H1 (cell line): ENCODE measurements around the gene UBD. TPM values are rescaled to one million over a fixed set of nuclear protein-coding genes. Genes with fewer than 3 reads are reported as not detected.
A peak's percentile ranks its signal among the peaks of the same experiment; 100 is the strongest.

ENCODE experiments used
- CTCF ChIA-PET: fragments of 300-600 bp; sonication (Branson Sonifier 250); formaldehyde crosslinking; loops from one replicate; lab custom pipeline; 2021; ENCODE audit not compliant: partially characterized antibody; lab: Charles Lee
- POLR2A ChIA-PET: fragments of 300-600 bp; sonication (Branson Sonifier 250); formaldehyde crosslinking; loops from one replicate; lab custom pipeline; 2021; ENCODE audit warnings: inconsistent platforms; ENCODE audit not compliant: partially characterized antibody; lab: Charles Lee
- DNase-seq, 2 experiments: peaks; one replicate each; pipeline versions ENCODE4 v3.0.0 to v3.0.0-alpha.2; 2010 to 2022; ENCODE audit warnings: low spot score in 2 of 2, low read depth in 1 of 2, mixed read lengths in 1 of 2
- FAIRE-seq: peaks from 2 replicates; lab custom pipeline; 2011; peaks lifted over from hg19 to GRCh38; lab: Jason Lieb, UNC
- H2AFZ ChIP-seq: 2 replicates; pipeline ENCODE4 v1.8.1; 2012; ENCODE audit warnings: low read length, inconsistent platforms
- H2AK5ac ChIP-seq: 2 replicates; pipeline ENCODE4 v1.6.1; 2013; ENCODE audit warnings: low read depth, low read length
- H2BK120ac ChIP-seq: replicated peaks from 2 replicates; pipeline ENCODE3; 2013; ENCODE audit warnings: low read depth, low read length, inconsistent platforms
- H2BK12ac ChIP-seq: 2 replicates; pipeline ENCODE4 v1.6.1; 2013; ENCODE audit warnings: low read depth, low read length
- H2BK15ac ChIP-seq: 2 replicates; pipeline ENCODE4 v1.6.1; 2013; ENCODE audit warnings: low read length
- H2BK20ac ChIP-seq: 2 replicates; pipeline ENCODE4 v1.6.1; 2013; ENCODE audit warnings: low read length
- H2BK5ac ChIP-seq: 2 replicates; pipeline ENCODE4 v1.6.1; 2013; ENCODE audit warnings: low read depth, low read length
- H3K14ac ChIP-seq: 2 replicates; pipeline ENCODE4 v1.6.1; 2013; ENCODE audit warnings: inconsistent platforms; ENCODE audit not compliant: insufficient read length
- H3K18ac ChIP-seq: 2 replicates; pipeline ENCODE4 v1.6.1; 2013; ENCODE audit warnings: low read length; ENCODE audit errors: extremely low read depth
- H3K23ac ChIP-seq: 2 replicates; pipeline ENCODE4 v1.6.1; 2013; ENCODE audit warnings: inconsistent platforms; ENCODE audit not compliant: insufficient read length
- H3K23me2 ChIP-seq: 2 replicates; pipeline ENCODE4 v1.6.1; 2013; ENCODE audit warnings: low read depth, low read length
- H3K27ac ChIP-seq: 2 replicates; pipeline ENCODE4 v1.6.1; 2011; ENCODE audit warnings: low read depth, low read length, inconsistent platforms
- H3K27me3 ChIP-seq, 4 experiments: replicated peaks in 1 of 4; 1 replicate in 1 of 4; 2 replicates in 3 of 4; pipeline versions ENCODE4 v1.6.1 to v1.8.1; 2011 to 2013; ENCODE audit warnings: low read length in 3 of 4, mild to moderate bottlenecking in 3 of 4, inconsistent platforms in 2 of 4, mixed read lengths in 2 of 4, moderate library complexity in 1 of 4; ENCODE audit not compliant: control insufficient read depth in 3 of 4, insufficient read depth in 3 of 4; ENCODE audit errors: extremely low read depth in 1 of 4
- H3K36me3 ChIP-seq, 4 experiments: 2 replicates each; pipeline versions ENCODE4 v1.6.1 to v1.8.1; 2011 to 2013; ENCODE audit warnings: mild to moderate bottlenecking in 4 of 4, low read length in 3 of 4, moderate library complexity in 2 of 4, control low read depth in 1 of 4, inconsistent platforms in 1 of 4; ENCODE audit not compliant: insufficient read depth in 4 of 4, control insufficient read depth in 2 of 4
- H3K4ac ChIP-seq: replicated peaks from 2 replicates; pipeline ENCODE3; 2013; ENCODE audit warnings: low read length, low read depth, mixed read lengths, inconsistent platforms; ENCODE audit not compliant: insufficient read length
- H3K4me1 ChIP-seq, 4 experiments: replicated peaks in 1 of 4; 1 replicate in 1 of 4; 2 replicates in 3 of 4; pipeline versions ENCODE4 v1.6.1 to v1.8.1; 2011 to 2013; ENCODE audit warnings: low read length in 3 of 4, inconsistent platforms in 2 of 4, mixed read lengths in 1 of 4; ENCODE audit not compliant: insufficient read depth in 4 of 4, control insufficient read depth in 3 of 4
- H3K4me2 ChIP-seq, 2 experiments: 2 replicates each; pipeline versions ENCODE4 v1.6.1 to v1.8.1; 2011 to 2013; ENCODE audit warnings: low read depth in 2 of 2, low read length in 2 of 2, control low read depth in 1 of 2, inconsistent platforms in 1 of 2, mild to moderate bottlenecking in 1 of 2; ENCODE audit not compliant: insufficient read depth in 1 of 2
- H3K4me3 ChIP-seq, 4 experiments: fragments of 200-600, 300-600 bp in 1 of 4; sonication (generic), shearing (Covaris generic), sonication (Bioruptor Twin) in 1 of 4; 2 replicates each; pipeline versions ENCODE4 v1.5.1 to v1.8.1; 2011 to 2016; ENCODE audit warnings: low read length in 4 of 4, low read depth in 3 of 4, control low read depth in 2 of 4, inconsistent platforms in 2 of 4, mild to moderate bottlenecking in 2 of 4, mixed read lengths in 1 of 4, moderate library complexity in 1 of 4; ENCODE audit not compliant: insufficient read depth in 2 of 4; ENCODE audit errors: extremely low read depth in 1 of 4
- H3K56ac ChIP-seq: replicated peaks from 2 replicates; pipeline ENCODE3; 2013; ENCODE audit warnings: low read depth, mild to moderate bottlenecking, mixed read lengths, low read length, inconsistent platforms; ENCODE audit not compliant: insufficient read length
- H3K79me1 ChIP-seq: 2 replicates; pipeline ENCODE4 v1.6.1; 2013; ENCODE audit warnings: low read depth, low read length, control low read depth
- H3K79me2 ChIP-seq, 2 experiments: 2 replicates each; pipeline versions ENCODE4 v1.6.1 to v1.8.1; 2012 to 2013; ENCODE audit warnings: low read length in 2 of 2, mild to moderate bottlenecking in 2 of 2, inconsistent platforms in 1 of 2; ENCODE audit not compliant: insufficient read depth in 2 of 2, control insufficient read depth in 1 of 2
- H3K9ac ChIP-seq, 4 experiments: replicated peaks in 1 of 4; 1 replicate in 1 of 4; 2 replicates in 3 of 4; pipeline versions ENCODE4 v1.6.1 to v1.8.1; 2011 to 2013; ENCODE audit warnings: low read depth in 3 of 4, low read length in 3 of 4, control low read depth in 2 of 4, mild to moderate bottlenecking in 2 of 4, moderate library complexity in 2 of 4, inconsistent platforms in 1 of 4; ENCODE audit errors: extremely low read depth in 1 of 4
- H3K9me3 ChIP-seq, 2 experiments: 2 replicates each; pipeline versions ENCODE4 v1.6.1 to v1.8.1; 2012 to 2013; ENCODE audit warnings: mild to moderate bottlenecking in 2 of 2, moderate library complexity in 2 of 2, control low read depth in 1 of 2, inconsistent platforms in 1 of 2, low read depth in 1 of 2, low read length in 1 of 2, mixed read lengths in 1 of 2; ENCODE audit not compliant: insufficient read depth in 2 of 2
- H4K20me1 ChIP-seq, 2 experiments: replicated peaks in 1 of 2; 2 replicates each; pipeline versions ENCODE3 to v1.8.1; 2011 to 2013; ENCODE audit warnings: inconsistent platforms in 2 of 2, low read length in 2 of 2, mild to moderate bottlenecking in 1 of 2; ENCODE audit not compliant: insufficient read depth in 2 of 2, control insufficient read depth in 1 of 2
- H4K5ac ChIP-seq: 2 replicates; pipeline ENCODE4 v1.6.1; 2013; ENCODE audit warnings: low read length, low read depth, mixed read lengths, inconsistent platforms; ENCODE audit not compliant: insufficient read length
- H4K8ac ChIP-seq: 2 replicates; pipeline ENCODE4 v1.8.0; 2013; ENCODE audit warnings: mild to moderate bottlenecking, moderate library complexity, low read length, inconsistent platforms; ENCODE audit not compliant: insufficient read depth; ENCODE audit errors: extremely low read depth
- H4K91ac ChIP-seq: replicated peaks from 2 replicates; pipeline ENCODE3; 2013; ENCODE audit warnings: low read length, mixed read lengths, inconsistent platforms; ENCODE audit not compliant: insufficient read length
- CHD2 ChIP-seq: IDR thresholded peaks from 2 replicates; pipeline ENCODE4 v1.6.1; 2012; ENCODE audit warnings: low read length, improper control_type of control experiment
- RFX5 ChIP-seq: IDR thresholded peaks from 2 replicates; pipeline ENCODE4 v1.6.1; 2011; ENCODE audit warnings: low read depth, low read length, improper control_type of control experiment, borderline replicate concordance
- polyA plus RNA-seq, 7 experiments: library from polyadenylated mRNA; depleted of rRNA in 3 of 7; stranded (reverse) in 5 of 7; unstranded in 2 of 7; fragments of >200 nt in 5 of 7; fragments of 200-250 nt in 2 of 7; gene quantifications; 1 replicate in 5 of 7; 2 replicates in 1 of 7; 4 replicates in 1 of 7; pipeline versions ENCODE4 v1.2.1 to v1.2.3, GENCODE V29; 2011 to 2013; ENCODE audit warnings: missing spikeins in 2 of 7, mixed read lengths in 2 of 7
- total RNA-seq: library from RNA; stranded (reverse); fragmentation: NEBNext Ultra II Directional; extraction: Animal tissue kit (Norgen Biotek cat#: 25700); gene quantifications from 2 replicates; pipeline ENCODE4 v1.2.1, GENCODE V29; 2021

Gene UBD
- total and polyA plus RNA-seq, 2 of the 8 experiments (the other 6 are each of a cell fraction or from before 2014, with no cell fraction given): 0.23 TPM; not detected in 1

GRCh38 chr6:29564875-29565274 lies 5.3 kb upstream of the UBD start:
- FAIRE-seq: no peak
- H3K23ac ChIP-seq: no peak overlapping the region
- POLR2A ChIA-PET: no interaction called here

More at GRCh38 chr6:29564875-29565274, 5.3 kb upstream of the UBD start:
- TF ChIP-seq RFX5: peak; percentile 85
- TF ChIP-seq CHD2: no peak
- no peak overlapping the region for H4K5ac ChIP-seq
- no peak overlapping the region for H4K8ac ChIP-seq
- H3K14ac ChIP-seq: no peak overlapping the region
- H3K9ac ChIP-seq: no peak overlapping the region
- DNase-seq: no peak
- CTCF ChIA-PET: interaction anchor here (1.3 kb wide), 1 partner anchor 24 kb away, joined by 4 read pairs; no protein-coding TSS in a partner anchor
- H3K4me2 ChIP-seq: no peak overlapping the region
- no peak overlapping the region for H3K18ac ChIP-seq
- no peak overlapping the region for H2BK20ac ChIP-seq
- peaks cover 0 to under 1% (median 0%) of the 10 kb centered on the region in 4 experiments; a peak in 1 of 7 replicates for H3K4me1 ChIP-seq
- H2BK5ac ChIP-seq: no peak overlapping the region
- no peak overlapping the region for H3K4ac ChIP-seq
- H2AK5ac ChIP-seq: no peak overlapping the region
- no peak overlapping the region for H3K27ac ChIP-seq
- no peak overlapping the region for H2AFZ ChIP-seq
- no peak overlapping the region for H3K4me3 ChIP-seq
- H4K20me1 ChIP-seq: no peaks in the 10 kb centered on the region
- no peak overlapping the region for H2BK12ac ChIP-seq
- no peaks in the 10 kb centered on the region for H3K9me3 ChIP-seq
- no peaks in the 10 kb centered on the region for H3K27me3 ChIP-seq
- no peak overlapping the region for H2BK15ac ChIP-seq
- H3K79me1 ChIP-seq: no peaks in the 10 kb centered on the region
- H3K23me2 ChIP-seq: no peaks in the 10 kb centered on the region
- no peak overlapping the region for H4K91ac ChIP-seq
- H2BK120ac ChIP-seq: no peak overlapping the region
- H3K56ac ChIP-seq: no peak overlapping the region
- H3K79me2 ChIP-seq: no peaks in the 10 kb centered on the region
- no peaks in the 10 kb centered on the region for H3K36me3 ChIP-seq
